ENCODE measurements around the gene PRDM16.

The PRDM16 gene

DNA sequence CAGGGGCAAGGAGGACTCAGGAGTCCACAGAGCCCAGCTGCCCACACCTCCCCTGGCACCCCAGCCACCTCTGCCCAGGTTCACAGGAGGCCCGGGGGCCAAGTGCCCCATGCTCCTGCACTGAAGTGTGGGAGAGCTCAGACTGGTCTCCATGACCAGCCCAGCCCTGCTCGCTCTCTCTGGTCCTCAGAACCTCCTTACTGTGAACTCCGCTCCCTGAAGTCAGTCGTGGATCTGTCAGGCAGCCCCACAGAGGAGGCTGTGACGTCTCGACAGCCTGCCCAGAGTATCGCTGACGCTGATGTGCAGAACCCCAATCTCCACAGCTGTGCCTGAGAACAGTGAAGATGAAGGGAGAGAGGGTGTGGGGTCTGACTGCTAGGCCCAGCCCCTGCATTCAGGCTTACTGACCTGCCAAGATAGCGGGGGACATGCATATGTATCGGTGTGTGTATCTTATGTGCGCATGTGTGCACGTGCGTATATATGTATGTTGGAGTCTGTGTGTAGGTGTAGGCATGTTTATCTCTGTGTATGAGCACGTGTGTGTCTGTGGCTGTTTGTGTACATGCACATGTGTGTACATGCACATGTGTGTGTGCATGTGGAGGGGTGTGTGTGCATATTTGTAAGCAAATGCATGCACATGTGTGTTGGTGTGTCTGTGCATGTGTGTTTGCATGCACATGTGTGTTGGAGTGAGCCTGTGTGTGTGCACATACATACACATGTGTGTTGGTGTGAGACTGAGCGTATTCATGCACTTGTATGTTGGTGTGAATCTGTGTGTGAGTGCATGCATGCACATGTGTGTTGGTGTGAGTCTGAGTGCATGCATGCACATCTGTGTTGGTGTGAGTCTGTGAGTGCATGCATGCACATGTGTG, 267.0 kb downstream of the PRDM16 start:
- Histone ChIP-seq H3K36me3 (ENCODE audit: control insufficient read depth, insufficient read depth, low read length) (no peaks in the 10 kb centered on the region), H3K27me3 (ENCODE audit: control insufficient read depth, insufficient read depth, low read length) (no peaks in the 10 kb centered on the region), H3K9ac (ENCODE audit: low read length) (no peak overlapping the region), H3K4me3 (ENCODE audit: low read length) (no peak overlapping the region), H3K9me3 (ENCODE audit: control insufficient read depth, low read length) (no peaks in the 10 kb centered on the region), H3K4me1 (ENCODE audit: control insufficient read depth, insufficient read depth, low read length) (peaks cover 28% of the 10 kb centered on the region)

DNA sequence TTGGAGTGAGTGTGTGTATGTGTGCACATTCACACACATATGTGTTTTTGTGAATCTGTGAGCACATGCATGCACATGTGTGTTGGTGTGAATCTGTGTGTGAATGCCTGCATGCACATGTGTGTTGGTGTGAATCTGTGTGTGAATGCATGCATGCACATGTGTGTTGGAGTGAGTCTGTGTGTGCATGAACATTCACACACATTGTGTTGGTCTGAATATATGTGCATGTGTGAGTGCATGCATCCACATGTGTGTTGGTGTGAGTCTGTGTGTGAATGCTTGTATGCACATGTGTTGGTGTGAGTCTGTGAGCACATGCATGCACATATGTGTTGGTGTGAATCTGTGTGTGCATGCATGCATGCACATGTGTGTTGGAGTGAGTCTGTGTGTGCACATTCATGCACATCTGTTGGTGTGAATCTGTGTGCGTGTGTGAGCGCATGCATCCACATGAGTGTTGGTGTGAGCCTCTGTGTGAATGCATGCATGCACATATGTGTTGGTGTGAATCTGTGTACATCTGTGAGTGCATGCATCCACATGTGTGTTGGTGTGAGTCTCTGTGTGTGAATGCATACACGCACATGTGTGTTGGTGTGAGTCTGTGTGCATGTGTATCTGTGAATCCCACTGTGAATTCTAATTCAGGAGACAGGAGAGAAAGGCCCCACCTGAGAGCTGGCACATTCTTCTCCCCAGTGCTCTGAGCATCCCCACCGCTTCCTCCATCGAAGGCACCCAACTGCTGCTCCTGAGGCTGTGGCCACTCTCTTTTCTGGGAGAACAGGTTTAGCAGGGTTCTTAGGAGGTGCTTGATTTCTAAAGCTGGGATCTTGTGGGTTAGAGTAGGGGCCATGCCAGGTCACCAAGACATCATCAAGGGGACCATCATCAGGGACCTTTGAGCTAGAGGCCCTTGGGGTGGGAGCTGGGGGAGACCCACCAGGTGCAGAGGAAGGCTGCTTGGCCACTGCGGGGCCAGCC, 267.9 kb downstream of the PRDM16 start:
- Histone ChIP-seq H3K4me3 (ENCODE audit: low read length) (no peak overlapping the region), H3K36me3 (ENCODE audit: control insufficient read depth, insufficient read depth, low read length) (no peaks in the 10 kb centered on the region), H3K9ac (ENCODE audit: low read length) (no peak overlapping the region), H3K4me1 (ENCODE audit: control insufficient read depth, insufficient read depth, low read length) (peaks cover 28% of the 10 kb centered on the region), H3K9me3 (ENCODE audit: control insufficient read depth, low read length) (no peaks in the 10 kb centered on the region), H3K27me3 (ENCODE audit: control insufficient read depth, insufficient read depth, low read length) (no peaks in the 10 kb centered on the region)

DNA sequence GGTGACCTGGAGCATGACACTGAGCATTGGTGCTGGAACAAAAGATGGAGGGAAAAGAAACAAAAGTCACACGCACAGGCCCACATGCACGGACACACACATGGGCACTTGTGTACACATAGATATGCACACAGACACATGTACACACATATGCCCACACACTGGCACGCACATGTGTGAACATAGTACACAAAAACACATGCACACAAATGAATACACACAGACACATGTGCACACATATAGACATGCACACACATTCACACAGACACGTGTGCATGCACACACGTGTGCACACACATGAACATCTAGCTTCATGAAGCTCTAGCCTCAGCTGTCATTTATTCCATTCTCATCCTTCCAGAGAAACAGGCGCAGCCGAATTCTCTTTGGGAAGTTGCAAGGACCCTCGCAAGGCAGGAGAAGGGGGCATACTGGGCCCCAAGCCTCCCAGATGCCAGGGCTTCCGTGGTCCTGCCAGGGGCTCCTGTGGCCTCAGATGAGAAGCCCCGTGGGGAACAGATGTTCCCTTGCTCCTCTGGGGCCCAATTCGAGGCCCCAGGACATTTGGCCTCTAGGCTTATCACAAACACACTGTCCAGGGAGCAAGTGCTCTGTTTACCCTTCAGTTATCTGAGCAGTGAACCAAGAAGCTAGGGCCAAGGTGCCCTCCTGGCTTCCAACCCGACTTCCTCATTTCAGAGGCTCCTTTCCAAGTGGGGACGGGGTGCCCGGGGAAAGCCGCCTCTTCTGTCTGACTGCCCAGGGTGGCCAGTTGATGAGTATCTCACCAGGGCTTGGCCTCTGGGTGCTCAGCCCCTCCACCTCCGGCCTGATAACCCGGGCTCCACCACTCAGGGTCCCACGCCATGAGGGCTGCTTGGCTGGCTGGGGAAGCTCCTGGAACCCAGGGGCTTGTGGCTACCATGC, 269.1 kb downstream of the PRDM16 start:
- Histone ChIP-seq H3K4me1 (ENCODE audit: control insufficient read depth, insufficient read depth, low read length) (peaks cover 28% of the 10 kb centered on the region), H3K27me3 (ENCODE audit: control insufficient read depth, insufficient read depth, low read length) (no peaks in the 10 kb centered on the region)

DNA sequence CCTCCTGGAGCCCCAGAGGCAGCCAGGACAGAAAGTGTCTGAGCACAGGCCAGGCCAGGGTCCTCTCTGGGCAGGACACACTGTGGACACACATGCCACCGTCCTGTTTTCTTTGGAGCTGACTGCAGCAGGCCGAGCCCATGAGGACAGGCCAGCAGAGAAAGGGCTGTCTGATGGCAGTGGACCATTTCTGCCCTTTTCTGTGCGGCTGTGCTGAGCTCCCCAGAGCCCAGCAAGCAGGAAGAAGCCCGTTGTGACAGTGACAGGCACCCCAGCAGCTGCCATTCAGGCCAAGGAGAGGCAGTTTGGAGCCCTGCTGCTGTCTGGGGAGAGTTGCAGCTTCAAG, 269.7 kb downstream of the PRDM16 start:
- Histone ChIP-seq H3K4me3 (ENCODE audit: low read length) (no peak overlapping the region), H3K4me1 (ENCODE audit: control insufficient read depth, insufficient read depth, low read length) (peaks cover 28% of the 10 kb centered on the region), H3K27me3 (ENCODE audit: control insufficient read depth, insufficient read depth, low read length) (no peaks in the 10 kb centered on the region), H3K9me3 (ENCODE audit: control insufficient read depth, low read length) (no peaks in the 10 kb centered on the region), H3K9ac (ENCODE audit: low read length) (no peak overlapping the region), H3K36me3 (ENCODE audit: control insufficient read depth, insufficient read depth, low read length) (no peaks in the 10 kb centered on the region)

More for the DNA sequence above, 269.1 kb downstream of the PRDM16 start:
- Histone ChIP-seq H3K9ac (ENCODE audit: low read length) (no peak overlapping the region), H3K9me3 (ENCODE audit: control insufficient read depth, low read length) (no peaks in the 10 kb centered on the region), H3K36me3 (ENCODE audit: control insufficient read depth, insufficient read depth, low read length) (no peaks in the 10 kb centered on the region), H3K4me3 (ENCODE audit: low read length) (no peak overlapping the region)

DNA sequence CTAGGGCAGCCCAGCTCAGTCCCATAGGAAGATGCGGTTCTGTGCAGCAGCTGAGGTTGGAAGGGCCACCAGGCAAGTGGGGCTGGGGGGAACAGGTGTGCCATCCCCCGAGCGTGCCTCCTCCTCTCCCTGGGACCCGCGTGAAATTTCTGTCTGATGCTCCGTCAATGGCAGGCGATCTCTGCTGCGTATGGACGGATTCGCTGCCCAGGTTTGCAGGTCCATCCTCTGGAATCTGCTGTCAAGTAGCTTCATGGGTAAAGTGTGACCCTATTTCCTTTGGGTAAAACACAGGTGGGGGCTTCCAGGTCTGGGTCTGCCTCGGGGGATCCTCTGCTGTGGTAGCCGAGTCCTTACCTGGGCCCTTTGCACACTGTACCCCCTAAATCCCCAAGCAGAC, 270.9 kb downstream of the PRDM16 start:
- Histone ChIP-seq H3K36me3 (ENCODE audit: control insufficient read depth, insufficient read depth, low read length) (no peaks in the 10 kb centered on the region), H3K4me1 (ENCODE audit: control insufficient read depth, insufficient read depth, low read length) (peaks cover 24% of the 10 kb centered on the region), H3K9ac (ENCODE audit: low read length) (no peak overlapping the region), H3K9me3 (ENCODE audit: control insufficient read depth, low read length) (no peaks in the 10 kb centered on the region), H3K4me3 (ENCODE audit: low read length) (no peak overlapping the region), H3K27me3 (ENCODE audit: control insufficient read depth, insufficient read depth, low read length) (no peaks in the 10 kb centered on the region)

DNA sequence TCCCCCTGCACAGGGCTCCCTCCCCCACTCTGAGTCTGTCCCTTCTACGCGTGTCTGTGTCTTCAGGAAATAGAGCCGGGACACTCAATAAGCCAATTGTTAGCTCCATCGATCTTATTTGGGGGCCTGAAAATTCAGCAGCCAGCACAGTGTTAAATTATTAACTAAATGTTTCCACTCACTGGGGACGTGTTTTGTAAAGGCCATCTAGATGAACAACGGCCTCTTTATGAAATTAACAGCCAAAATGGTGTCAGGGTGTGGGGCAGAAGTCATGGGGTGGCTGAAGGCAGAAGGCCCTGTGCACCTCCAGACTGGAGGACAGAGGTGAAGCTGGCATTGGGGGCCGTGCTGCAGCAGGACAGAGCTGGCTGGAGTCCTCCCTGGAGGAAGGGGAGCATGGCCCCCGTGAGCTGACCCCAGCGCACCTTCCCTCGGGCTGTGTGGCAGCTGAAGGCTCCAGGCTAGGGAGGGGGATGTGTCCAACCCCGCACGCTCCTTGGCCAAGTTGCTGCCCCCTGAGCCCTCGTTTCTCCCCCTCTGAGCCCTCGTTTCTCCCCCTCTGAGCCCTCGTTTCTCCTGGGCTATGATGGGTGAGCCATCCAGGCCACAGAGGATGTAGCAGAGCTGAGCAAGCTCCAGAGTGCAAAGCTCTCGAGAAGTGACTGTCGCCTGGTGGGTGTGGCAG, 271.7 kb downstream of the PRDM16 start:
- peaks cover 20% of the 10 kb centered on the region for H3K4me1 ChIP-seq (ENCODE audit: control insufficient read depth, insufficient read depth, low read length)
- no peak overlapping the region for H3K9ac ChIP-seq (ENCODE audit: low read length)
- H3K36me3 ChIP-seq (ENCODE audit: control insufficient read depth, insufficient read depth, low read length) = no peaks in the 10 kb centered on the region
- H3K4me3 ChIP-seq (ENCODE audit: low read length) = no peak overlapping the region
- no peaks in the 10 kb centered on the region for H3K27me3 ChIP-seq (ENCODE audit: control insufficient read depth, insufficient read depth, low read length)
- H3K9me3 ChIP-seq (ENCODE audit: control insufficient read depth, low read length) = no peaks in the 10 kb centered on the region

DNA sequence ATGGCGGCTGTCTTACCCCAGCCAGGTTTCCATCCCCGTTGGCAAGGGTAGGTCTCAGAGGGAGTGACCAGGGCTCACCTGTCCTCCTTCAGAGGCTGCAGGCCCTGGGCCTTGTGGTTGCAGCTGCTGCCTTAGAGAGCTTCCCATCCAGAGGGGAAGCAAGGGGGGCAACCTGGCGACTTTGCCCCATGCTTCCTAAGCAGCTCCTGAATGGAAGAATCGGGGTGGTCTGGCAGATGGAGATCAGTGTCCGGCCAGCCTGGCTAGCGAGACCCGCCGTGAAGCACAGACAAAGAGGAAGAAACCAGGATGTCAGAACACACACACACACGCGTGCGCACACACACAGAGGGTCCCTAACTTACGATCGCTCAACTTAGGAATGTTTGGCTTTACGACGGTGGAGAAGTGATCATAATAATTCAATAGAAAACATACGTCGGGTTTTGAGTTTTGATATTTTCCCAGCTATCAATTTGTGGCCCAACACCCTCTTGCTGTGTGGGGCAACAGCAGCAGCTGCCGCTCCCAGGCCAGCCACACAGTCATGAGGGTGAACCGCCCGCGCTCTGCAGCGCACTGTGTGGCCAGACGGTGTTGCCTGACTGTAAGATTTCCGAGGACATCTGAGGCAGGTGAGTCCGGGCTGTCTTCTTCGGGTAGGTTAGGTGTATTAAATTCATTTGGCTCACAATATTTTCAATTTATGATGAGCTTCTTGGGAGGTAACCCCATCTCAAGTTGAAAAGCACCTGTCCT, 272.4 kb downstream of the PRDM16 start:
- no peaks in the 10 kb centered on the region for H3K36me3 ChIP-seq (ENCODE audit: control insufficient read depth, insufficient read depth, low read length)
- peaks cover 23% of the 10 kb centered on the region for H3K4me1 ChIP-seq (ENCODE audit: control insufficient read depth, insufficient read depth, low read length)
- H3K4me3 ChIP-seq (ENCODE audit: low read length) = no peak overlapping the region
- no peaks in the 10 kb centered on the region for H3K9me3 ChIP-seq (ENCODE audit: control insufficient read depth, low read length)
- no peaks in the 10 kb centered on the region for H3K27me3 ChIP-seq (ENCODE audit: control insufficient read depth, insufficient read depth, low read length)
- no peak overlapping the region for H3K9ac ChIP-seq (ENCODE audit: low read length)

DNA sequence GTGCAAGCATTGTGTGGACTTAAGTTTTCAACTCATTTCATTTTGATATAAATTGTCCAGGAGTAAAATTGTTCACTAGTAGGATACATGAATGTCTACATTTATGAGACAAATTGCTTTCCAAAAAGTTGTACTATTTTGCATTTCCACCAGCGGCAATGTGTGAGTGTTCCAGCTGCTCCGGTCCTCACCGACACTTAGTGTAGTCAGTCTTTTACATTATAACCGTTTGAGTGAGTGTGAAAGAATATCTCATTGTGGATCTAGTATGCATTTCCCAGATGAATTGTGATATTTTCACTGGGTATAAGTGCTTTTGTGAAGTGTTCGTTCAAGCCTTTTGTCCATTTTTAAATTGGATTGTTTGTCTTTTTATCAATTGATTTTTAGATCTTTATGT, 274.0 kb downstream of the PRDM16 start:
- Histone ChIP-seq H3K36me3 (ENCODE audit: control insufficient read depth, insufficient read depth, low read length) (no peaks in the 10 kb centered on the region), H3K27me3 (ENCODE audit: control insufficient read depth, insufficient read depth, low read length) (no peaks in the 10 kb centered on the region), H3K9me3 (ENCODE audit: control insufficient read depth, low read length) (no peaks in the 10 kb centered on the region), H3K9ac (ENCODE audit: low read length) (no peak overlapping the region), H3K4me1 (ENCODE audit: control insufficient read depth, insufficient read depth, low read length) (peaks cover 30% of the 10 kb centered on the region), H3K4me3 (ENCODE audit: low read length) (no peak overlapping the region)

DNA sequence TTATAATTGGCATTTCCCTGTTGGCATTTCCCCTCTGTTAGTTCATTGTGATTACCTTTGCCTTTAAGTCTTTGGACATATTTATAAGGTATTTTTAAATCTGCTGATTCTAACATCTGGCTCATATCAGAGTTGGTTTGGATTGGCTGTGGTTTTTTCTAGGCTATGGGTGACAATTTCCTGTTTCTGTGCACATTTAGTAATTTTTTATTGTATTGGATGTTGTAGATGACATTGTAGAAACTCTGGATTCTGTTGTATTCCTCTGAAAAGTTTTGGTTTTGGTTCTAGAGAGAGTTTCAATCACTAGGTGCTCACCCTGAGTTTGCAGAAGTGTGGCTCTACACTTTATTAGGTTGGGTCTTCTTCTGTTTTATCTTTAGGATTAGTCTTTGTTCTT, 275.4 kb downstream of the PRDM16 start:
- H3K4me1 ChIP-seq (ENCODE audit: control insufficient read depth, insufficient read depth, low read length) = peaks cover 32% of the 10 kb centered on the region
- H3K4me3 ChIP-seq (ENCODE audit: low read length) = no peak overlapping the region
- no peaks in the 10 kb centered on the region for H3K9me3 ChIP-seq (ENCODE audit: control insufficient read depth, low read length)

DNA sequence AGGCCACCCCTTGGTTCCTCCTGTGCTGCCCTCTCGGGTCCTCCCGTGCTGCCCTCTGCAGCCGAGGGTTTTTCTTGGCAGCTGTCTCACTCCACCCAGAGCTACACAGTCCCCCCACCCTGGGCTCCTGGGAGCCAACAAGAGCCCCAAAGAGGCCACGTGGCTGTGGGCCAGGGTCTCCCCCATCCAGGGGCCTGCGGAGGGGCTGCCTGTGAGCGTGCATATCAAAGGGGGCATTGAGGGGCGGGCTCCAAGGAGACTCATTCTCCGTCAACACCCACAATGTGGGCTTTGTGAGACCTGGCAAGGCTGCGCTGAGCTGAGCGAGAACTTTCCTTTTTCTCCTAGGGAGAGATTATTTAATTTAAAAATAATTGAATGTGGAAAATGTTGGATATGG, 276.8 kb downstream of the PRDM16 start:
- Histone ChIP-seq H3K27me3 (ENCODE audit: control insufficient read depth, insufficient read depth, low read length) (no peaks in the 10 kb centered on the region), H3K4me1 (ENCODE audit: control insufficient read depth, insufficient read depth, low read length) (peaks cover 46% of the 10 kb centered on the region), H3K36me3 (ENCODE audit: control insufficient read depth, insufficient read depth, low read length) (no peaks in the 10 kb centered on the region), H3K9ac (ENCODE audit: low read length) (no peak overlapping the region), H3K4me3 (ENCODE audit: low read length) (no peak overlapping the region), H3K9me3 (ENCODE audit: control insufficient read depth, low read length) (no peaks in the 10 kb centered on the region)

More for the DNA sequence above, 275.4 kb downstream of the PRDM16 start:
- Histone ChIP-seq H3K27me3 (ENCODE audit: control insufficient read depth, insufficient read depth, low read length) (no peaks in the 10 kb centered on the region), H3K36me3 (ENCODE audit: control insufficient read depth, insufficient read depth, low read length) (no peaks in the 10 kb centered on the region), H3K9ac (ENCODE audit: low read length) (no peak overlapping the region)
